ENCODE measurements around the gene COMMD1. TPM values are rescaled to one million over a fixed set of nuclear protein-coding genes. Genes with fewer than 3 reads are reported as not detected.
"Not testable (repeated sequence)": the region's sequence is repeated elsewhere in the genome, so short reads cannot be mapped to it uniquely, and the experiment has no call there.

The COMMD1 gene
- total RNA-seq, 1 donor from 2014 or later = 43.0 TPM

- H3K27me3 ChIP-seq = no peaks in the 10 kb centered on the region
- no peaks in the 10 kb centered on the region for H3K36me3 ChIP-seq
- no peak overlapping the region for H3K27ac ChIP-seq
- H3K4me3 ChIP-seq = no peak overlapping the region
- intact Hi-C loops (cut with DNase I) = loop anchor here (10.0 kb wide), 1 partner anchor 409 kb away; no protein-coding TSS in a partner anchor
- DNase-seq (ENCODE audit: extremely low spot score in 2 of 2) = no peak
- no peak for TF ChIP-seq CTCF (IDR thresholded peaks at IDR 0.05)
- no peak for TF ChIP-seq POLR2AphosphoS5 (IDR thresholded peaks at IDR 0.05; ENCODE audit: insufficient read depth in 1 of 2, low read depth in 1 of 2)
- no peak for TF ChIP-seq POLR2A (IDR thresholded peaks at IDR 0.05)
- no peaks in the 10 kb centered on the region for H3K9me3 ChIP-seq
- no peaks in the 10 kb centered on the region for H3K4me1 ChIP-seq
Measured at GRCh38 chr2:61995515-61995914, 90.0 kb downstream of the COMMD1 start.

GRCh38 chr2:61998426-61998825 is 93.0 kb downstream of the COMMD1 start:
- Histone ChIP-seq H3K9me3 (no peaks in the 10 kb centered on the region), H3K27me3 (no peaks in the 10 kb centered on the region), H3K27ac (no peak overlapping the region), H3K4me1 (no peaks in the 10 kb centered on the region), H3K36me3 (peaks cover 0 to 8% of the 10 kb centered on the region in 2 donors), H3K4me3 (no peak overlapping the region)
- no peak for TF ChIP-seq POLR2A (IDR thresholded peaks at IDR 0.05)
- no peak for TF ChIP-seq CTCF (IDR thresholded peaks at IDR 0.05)
- no peak for TF ChIP-seq POLR2AphosphoS5 (IDR thresholded peaks at IDR 0.05; ENCODE audit: insufficient read depth in 1 of 2, low read depth in 1 of 2)
- DNase-seq (ENCODE audit: extremely low spot score in 2 of 2) = no peak
- intact Hi-C loops (cut with DNase I) = loop anchor here (10.0 kb wide), 1 partner anchor 406 kb away; no protein-coding TSS in a partner anchor

DNA sequence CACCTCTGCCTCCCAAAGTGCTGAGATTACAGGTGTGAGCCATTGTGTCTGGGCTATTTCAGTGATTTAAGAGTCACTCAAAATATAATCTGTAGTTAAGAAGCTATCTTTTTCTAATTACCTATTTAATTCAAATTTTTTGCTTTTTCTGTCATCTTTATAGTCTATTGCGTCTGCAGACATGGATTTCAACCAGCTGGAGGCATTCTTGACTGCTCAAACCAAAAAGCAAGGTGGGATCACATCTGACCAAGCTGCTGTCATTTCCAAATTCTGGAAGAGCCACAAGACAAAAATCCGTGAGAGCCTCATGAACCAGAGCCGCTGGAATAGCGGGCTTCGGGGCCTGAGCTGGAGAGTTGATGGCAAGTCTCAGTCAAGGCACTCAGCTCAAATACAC is 95.1 kb downstream of the COMMD1 start:
- intact Hi-C loops (cut with DNase I) = no loop called here
- H3K27me3 ChIP-seq = no peaks in the 10 kb centered on the region
- peaks cover 0 to 8% of the 10 kb centered on the region in 2 donors for H3K36me3 ChIP-seq
- TF ChIP-seq POLR2AphosphoS5 (IDR thresholded peaks at IDR 0.05; ENCODE audit: insufficient read depth in 1 of 2, low read depth in 1 of 2) (no peak), CTCF (IDR thresholded peaks at IDR 0.05) (no peak), POLR2A (IDR thresholded peaks at IDR 0.05) (no peak)
- no peaks in the 10 kb centered on the region for H3K4me1 ChIP-seq
- no peaks in the 10 kb centered on the region for H3K9me3 ChIP-seq
- DNase-seq (ENCODE audit: extremely low spot score in 2 of 2) = no peak
- no peak overlapping the region for H3K27ac ChIP-seq
- no peak overlapping the region for H3K4me3 ChIP-seq

- H3K4me1 ChIP-seq = no peaks in the 10 kb centered on the region
- H3K27me3 ChIP-seq = no peaks in the 10 kb centered on the region
- H3K36me3 ChIP-seq = peaks cover 0 to 8% of the 10 kb centered on the region in 2 donors
- no peak overlapping the region for H3K27ac ChIP-seq
- DNase-seq (ENCODE audit: extremely low spot score in 2 of 2) = no peak
- no peak for TF ChIP-seq POLR2AphosphoS5 (IDR thresholded peaks at IDR 0.05; ENCODE audit: insufficient read depth in 1 of 2, low read depth in 1 of 2)
- no peak overlapping the region for H3K4me3 ChIP-seq
- H3K9me3 ChIP-seq = no peaks in the 10 kb centered on the region
- intact Hi-C loops (cut with DNase I) = no loop called here
Measured at GRCh38 chr2:62001431-62001830, 96.0 kb downstream of the COMMD1 start.

- H3K27me3 ChIP-seq; intact Hi-C loops (cut with DNase I): not testable (repeated sequence)
Measured at GRCh38 chr2:62004428-62004827, 99.0 kb downstream of the COMMD1 start.

DNA sequence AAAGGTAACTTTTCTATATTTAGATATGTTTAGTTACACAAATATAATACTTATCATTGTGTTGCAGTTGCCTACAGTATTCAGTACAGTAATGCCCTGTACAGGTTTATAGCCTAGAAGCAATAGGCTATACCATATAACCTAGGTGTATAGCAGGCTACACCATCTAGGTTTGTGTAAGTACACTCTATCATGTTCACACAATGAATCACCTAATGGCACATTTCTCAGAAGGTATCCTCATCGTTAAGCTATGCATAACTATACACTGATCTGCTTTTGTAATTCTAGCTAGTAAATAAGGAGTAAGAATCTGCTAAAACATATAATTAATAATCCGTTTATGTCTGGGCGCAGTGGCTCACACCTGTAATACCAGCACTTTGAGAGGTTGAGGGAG is 102.1 kb downstream of the COMMD1 start:
- Histone ChIP-seq H3K27ac (no peak overlapping the region), H3K4me3 (no peak overlapping the region), H3K36me3 (no peaks in the 10 kb centered on the region), H3K9me3 (no peaks in the 10 kb centered on the region), H3K4me1 (no peaks in the 10 kb centered on the region), H3K27me3 (no peaks in the 10 kb centered on the region)
- intact Hi-C loops (cut with DNase I) = no loop called here
- TF ChIP-seq CTCF (IDR thresholded peaks at IDR 0.05) (no peak), POLR2AphosphoS5 (IDR thresholded peaks at IDR 0.05; ENCODE audit: insufficient read depth in 1 of 2, low read depth in 1 of 2) (no peak), POLR2A (IDR thresholded peaks at IDR 0.05) (no peak)
- DNase-seq (ENCODE audit: extremely low spot score in 2 of 2) = no peak

More at GRCh38 chr2:62004428-62004827, 99.0 kb downstream of the COMMD1 start:
- not testable (repeated sequence) for H3K27ac ChIP-seq; H3K9me3 ChIP-seq; H3K4me1 ChIP-seq; H3K36me3 ChIP-seq; H3K4me3 ChIP-seq; DNase-seq (ENCODE audit: extremely low spot score in 2 of 2)

All from vagina (tissue), 2 donors.